Motor neuron (in vitro differentiated cells): ENCODE measurements around the gene KIN. TPM values are rescaled to one million over a fixed set of nuclear protein-coding genes. Genes with fewer than 3 reads are reported as not detected.
"Not testable (repeated sequence)": the region's sequence is repeated elsewhere in the genome, so short reads cannot be mapped to it uniquely, and the experiment has no call there.

ENCODE experiments used
- ATAC-seq, 8 experiments: fragments of 200-7000 bp; cut with Tn5 transposase; replicated peaks in 6 of 8; 2 replicates each; pipeline ENCODE4 v1.8.0; 2021; ENCODE audit warnings: mild to moderate bottlenecking in 8 of 8, moderate library complexity in 8 of 8
- H3K27ac ChIP-seq, 2 donors: fragments of 250-450 bp; sonication (Bioruptor Pico); 2 replicates each; pipeline ENCODE4 v1.9.0; 2021; ENCODE audit warnings: antibody characterized with exemption in 2 of 2, mild to moderate bottlenecking in 2 of 2, moderate library complexity in 1 of 2
- H3K4me1 ChIP-seq, 2 donors: fragments of 250-450 bp; sonication (Bioruptor Pico); replicated peaks in 1 of 2; 2 replicates each; pipeline ENCODE4 v1.6.1; 2021; ENCODE audit warnings: antibody characterized with exemption in 2 of 2, mild to moderate bottlenecking in 2 of 2, moderate library complexity in 1 of 2
- H3K4me3 ChIP-seq, 5 donors: fragments of 250-450 bp; sonication (Bioruptor Pico); 2 replicates each; pipeline ENCODE4 v1.9.0; 2021; ENCODE audit warnings: antibody characterized with exemption in 5 of 5, mild to moderate bottlenecking in 5 of 5, moderate library complexity in 4 of 5
- WGBS, 10 experiments: fragments of 450-650 bp; shearing (Covaris generic); methylation state at CpG; one replicate each; pipeline ENCODE4 v1.0.0; 2022; 5-methylcytosine and 5-hydroxymethylcytosine counted together
- in situ Hi-C, 9 experiments: fragments of 400-800 bp; cut with MboI; loops; one replicate each; pipeline ENCODE4 v1.15.0; 2021; ENCODE audit warnings: low sequenced_read_pairs in 9 of 9, low pct_unique_long_range_greater_than_20kb in 2 of 9; ENCODE audit not compliant: unreplicated experiment in 9 of 9
- total RNA-seq, 8 experiments: library from RNA; unstranded; fragments of 300-600 nt; gene quantifications; 2 replicates each; pipeline versions ENCODE4 v1.2.3 to v1.2.4, GENCODE V29; 2022

KIN gene
- total RNA-seq, 8 experiments from 2014 or later = 4.7 to 13.3 (median 10.5) TPM

- in situ Hi-C loops = no loop called here
- Histone ChIP-seq H3K27ac (peak overlapping the region; percentile 80 to 84), H3K4me1 (peaks cover 2 to 28% of the 10 kb centered on the region in 2 donors), H3K4me3 (peak overlapping the region; percentile 68 to 97 (median 92))
- WGBS, 10 experiments = 0 to 13% (median 0%) methylated on average over 2 to 14 of the region's 25 CpGs; no CpG with 5 or more reads in 1 of the 10 experiments
- peak; percentile 1 to 14 (median 3) for ATAC-seq
Measured at GRCh38 chr10:7788639-7789286, 970 bp upstream of the KIN start.

GRCh38 chr10:7787150-7787856 is 490 bp downstream of the KIN start:
- Histone ChIP-seq H3K4me1 (peaks cover 2 to 28% of the 10 kb centered on the region in 2 donors), H3K4me3 (peak overlapping the region; percentile 68 to 97 (median 92)), H3K27ac (peak overlapping the region; percentile 70 to 78)
- ATAC-seq = peak; percentile 11 to 38 (median 32)
- in situ Hi-C loops = no loop called here
- 0 to 20% (median 4%) methylated on average over 1 to 6 of the region's 26 CpGs; no CpG with 5 or more reads in 2 of the 10 experiments for WGBS, 10 experiments

- in situ Hi-C loops = no loop called here
- H3K4me3 ChIP-seq = peak overlapping the region in 2 of 5 donors; percentile 92
- peaks cover 2 to 28% of the 10 kb centered on the region in 2 donors for H3K4me1 ChIP-seq
- no peak for ATAC-seq
- H3K27ac ChIP-seq = no peak overlapping the region
- whole genome bisulfite sequencing, 10 experiments = 67 to 100% (median 88%) methylated on average over 1 to 3 of the region's 3 CpGs; no CpG with 5 or more reads in 1 of the 10 experiments
Measured at GRCh38 chr10:7786430-7786829, 1.4 kb downstream of the KIN start.

- ATAC-seq, H3K27ac ChIP-seq, H3K4me3 ChIP-seq, in situ Hi-C loops: not testable (repeated sequence)
- H3K4me1 ChIP-seq = peaks cover 2 to 14% of the 10 kb centered on the region in 2 donors
- WGBS, 10 experiments = 90 to 100% (median 100%) methylated on average over 1 to 2 of the region's 6 CpGs; no CpG with 5 or more reads in 5 of the 10 experiments
Measured at GRCh38 chr10:7782194-7782593, 5.6 kb downstream of the KIN start.

GRCh38 chr10:7776777-7777176 is 11.0 kb downstream of the KIN start:
- WGBS, 10 experiments = 89 to 100% (median 100%) methylated on average over 1 to 2 of the region's 2 CpGs; no CpG with 5 or more reads in 3 of the 10 experiments

GRCh38 chr10:7773845-7774801 is 13.7 kb downstream of the KIN start:
- in situ Hi-C loops = no loop called here
- Histone ChIP-seq H3K4me3 (no peak overlapping the region), H3K4me1 (no peaks in the 10 kb centered on the region), H3K27ac (no peak overlapping the region)
- no peak for ATAC-seq
- WGBS, 10 experiments = 58 to 100% (median 93%) methylated on average over 2 to 10 of the region's 10 CpGs

More at GRCh38 chr10:7776777-7777176, 11.0 kb downstream of the KIN start:
- Histone ChIP-seq H3K4me1 (no peaks in the 10 kb centered on the region), H3K4me3 (no peak overlapping the region), H3K27ac (no peak overlapping the region)
- ATAC-seq = no peak
- in situ Hi-C loops = no loop called here

GRCh38 chr10:7768417-7768816 is 19.4 kb downstream of the KIN start:
- Histone ChIP-seq H3K4me3 (no peak overlapping the region), H3K27ac (no peak overlapping the region), H3K4me1 (no peaks in the 10 kb centered on the region)
- ATAC-seq = no peak
- 84 to 100% (median 94%) methylated on average over 1 to 7 of the region's 7 CpGs; no CpG with 5 or more reads in 1 of the 10 experiments for WGBS, 10 experiments
- in situ Hi-C loops = no loop called here

GRCh38 chr10:7767209-7767608 is 20.6 kb downstream of the KIN start:
- in situ Hi-C loops = no loop called here
- H3K4me1 ChIP-seq = no peaks in the 10 kb centered on the region
- 91 to 100% (median 98%) methylated on average over 2 to 10 of the region's 10 CpGs; no CpG with 5 or more reads in 1 of the 10 experiments for WGBS, 10 experiments
- ATAC-seq = no peak
- H3K4me3 ChIP-seq = no peak overlapping the region
- H3K27ac ChIP-seq = no peak overlapping the region

GRCh38 chr10:7766241-7766640 is 21.6 kb downstream of the KIN start:
- H3K4me3 ChIP-seq = no peak overlapping the region
- WGBS, 10 experiments = 58 to 100% (median 95%) methylated on average over 1 to 3 of the region's 3 CpGs; no CpG with 5 or more reads in 3 of the 10 experiments
- in situ Hi-C loops = no loop called here
- H3K27ac ChIP-seq = no peak overlapping the region
- no peaks in the 10 kb centered on the region for H3K4me1 ChIP-seq
- no peak for ATAC-seq

- 67 to 100% (median 94%) methylated on average over 1 to 5 of the region's 5 CpGs for WGBS, 10 experiments
- no peaks in the 10 kb centered on the region for H3K4me1 ChIP-seq
- H3K4me3 ChIP-seq = no peak overlapping the region
- in situ Hi-C loops = no loop called here
- H3K27ac ChIP-seq = no peak overlapping the region
- ATAC-seq = no peak
Measured at GRCh38 chr10:7763929-7764328, 23.9 kb downstream of the KIN start.

GRCh38 chr10:7756360-7756992 is 31.3 kb downstream of the KIN start:
- in situ Hi-C loops = no loop called here
- 50 to 100% (median 76%) methylated on average over 2 to 7 of the region's 7 CpGs for WGBS, 10 experiments
- Histone ChIP-seq H3K4me3 (no peak overlapping the region), H3K4me1 (no peaks in the 10 kb centered on the region), H3K27ac (no peak overlapping the region)
- ATAC-seq = peak in 1 of 8 experiments; percentile 63

GRCh38 chr10:7755103-7755502 is 32.7 kb downstream of the KIN start:
- no peak overlapping the region for H3K27ac ChIP-seq
- 79 to 100% (median 95%) methylated on average over 1 to 3 of the region's 3 CpGs for WGBS, 10 experiments
- H3K4me1 ChIP-seq = no peaks in the 10 kb centered on the region
- H3K4me3 ChIP-seq = no peak overlapping the region
- in situ Hi-C loops = no loop called here
- ATAC-seq = no peak
